NCI-H510A (cell line): ENCODE measurements around the gene MBTPS1.
A peak's percentile ranks its signal among the peaks of the same experiment; 100 is the strongest.

ENCODE experiments used
- DNase-seq: peaks from one replicate; lab custom pipeline; 2025; lab: John Stamatoyannopoulos, UW

The MBTPS1 gene

GRCh38 chr16:84098939-84099338 lies 17.8 kb downstream of the MBTPS1 start:
- no peak for DNase-seq

- peak; percentile 27 for DNase-seq
Measured at GRCh38 chr16:84096447-84097005, 20.2 kb downstream of the MBTPS1 start.

- no peak for DNase-seq
Measured at GRCh38 chr16:84095466-84095865, 21.3 kb downstream of the MBTPS1 start.

- DNase-seq, result no peak
Measured at GRCh38 chr16:84093879-84094270, 22.9 kb downstream of the MBTPS1 start.

GRCh38 chr16:84093120-84093878 lies 23.4 kb downstream of the MBTPS1 start:
- DNase-seq, result no peak

- DNase-seq, result no peak
Measured at GRCh38 chr16:84091460-84091859, 25.3 kb downstream of the MBTPS1 start.

GRCh38 chr16:84090211-84090610 lies 26.5 kb downstream of the MBTPS1 start:
- DNase-seq, result no peak

GRCh38 chr16:84088695-84089395 lies 27.9 kb downstream of the MBTPS1 start:
- DNase-seq, result no peak

GRCh38 chr16:84087466-84088151 lies 29.1 kb downstream of the MBTPS1 start:
- DNase-seq, result no peak

GRCh38 chr16:84087001-84087400 lies 29.7 kb downstream of the MBTPS1 start:
- DNase-seq, result no peak

- DNase-seq, result no peak
Measured at GRCh38 chr16:84086341-84086740, 30.4 kb downstream of the MBTPS1 start.

GRCh38 chr16:84085773-84086172 lies 31.0 kb downstream of the MBTPS1 start:
- DNase-seq, result no peak

GRCh38 chr16:84085271-84085667 lies 31.5 kb downstream of the MBTPS1 start:
- DNase-seq, result no peak

GRCh38 chr16:84084570-84085270 lies 32.0 kb downstream of the MBTPS1 start:
- peak; percentile 31 for DNase-seq

- DNase-seq, result no peak
Measured at GRCh38 chr16:84082835-84083569, 33.7 kb downstream of the MBTPS1 start.

- no peak for DNase-seq
Measured at GRCh38 chr16:84082110-84082509, 34.6 kb downstream of the MBTPS1 start.

GRCh38 chr16:84081446-84081989 lies 35.2 kb downstream of the MBTPS1 start:
- no peak for DNase-seq

- no peak for DNase-seq
Measured at GRCh38 chr16:84080813-84081212, 35.9 kb downstream of the MBTPS1 start.

GRCh38 chr16:84080378-84080777 lies 36.4 kb downstream of the MBTPS1 start:
- no peak for DNase-seq

GRCh38 chr16:84079664-84080063 lies 37.1 kb downstream of the MBTPS1 start:
- no peak for DNase-seq

- DNase-seq, result no peak
Measured at GRCh38 chr16:84075376-84075775, 41.4 kb downstream of the MBTPS1 start.
